Breast epithelium (tissue), 3 donors: Measurements from ENCODE around the gene PRCD.

ENCODE experiments used
- CTCF ChIP-seq, 3 donors: fragments of 450-650 bp; IDR thresholded peaks; one replicate each; pipeline ENCODE4 v1.5.1; 2016 to 2017; ENCODE audit warnings: antibody characterized with exemption in 3 of 3, mild to moderate bottlenecking in 3 of 3, moderate library complexity in 3 of 3
- POLR2A ChIP-seq: fragments of 450-650 bp; IDR thresholded peaks from one replicate; pipeline ENCODE4 v1.6.1; 2016; ENCODE audit warnings: antibody characterized with exemption, mild to moderate bottlenecking, moderate library complexity
- POLR2AphosphoS5 ChIP-seq, 3 donors: sonication (generic); formaldehyde crosslinking; IDR thresholded peaks; one replicate each; pipeline ENCODE4 v1.6.1; 2017; ENCODE audit warnings: antibody characterized with exemption in 3 of 3

- TF ChIP-seq CTCF (IDR thresholded peaks at IDR 0.05) (no peak), POLR2A (no peak), POLR2AphosphoS5 (IDR thresholded peaks at IDR 0.05) (no peak)
Observed at GRCh38 chr17:76576189-76576588, 36.3 kb downstream of the PRCD start.
